Prostate gland (tissue), 2 donors: ENCODE results near the gene CEP135. TPM values are rescaled to one million over a fixed set of nuclear protein-coding genes. Genes with fewer than 3 reads are reported as not detected.

Experiments
- DNase-seq: peaks from one replicate; pipeline ENCODE4 v3.0.0-alpha.2; 2019; ENCODE audit warnings: low spot score
- H3K27ac ChIP-seq, 2 donors: fragments of 200-600 bp; sonication (generic); 2 replicates each; pipeline ENCODE4 v1.5.1; 2017 to 2019
- H3K27me3 ChIP-seq: fragments of 200-600 bp; sonication (generic); replicated peaks from 2 replicates; pipeline ENCODE4 v1.5.1; 2019; ENCODE audit not compliant: insufficient read depth
- H3K36me3 ChIP-seq, 2 donors: fragments of 200-600 bp; sonication (generic); 1 replicate in 1 of 2; 2 replicates in 1 of 2; pipeline versions ENCODE4 v1.5.1 to v1.8.1; 2017 to 2019
- H3K4me1 ChIP-seq: fragments of 200-600 bp; sonication (generic); replicated peaks from 2 replicates; pipeline ENCODE4 v1.5.1; 2019
- H3K4me3 ChIP-seq, 2 donors: fragments of 200-600 bp; sonication (generic); 2 replicates each; pipeline ENCODE4 v1.5.1; 2017 to 2019
- H3K9me3 ChIP-seq: fragments of 200-600 bp; sonication (generic); 2 replicates; pipeline ENCODE4 v1.5.1; 2017
- POLR2A ChIP-seq: fragments of 450-650 bp; IDR thresholded peaks from one replicate; pipeline ENCODE4 v1.6.1; 2016; ENCODE audit warnings: antibody characterized with exemption, mild to moderate bottlenecking
- POLR2AphosphoS5 ChIP-seq: sonication (generic); formaldehyde crosslinking; IDR thresholded peaks from one replicate; pipeline ENCODE4 v1.6.1; 2017; ENCODE audit warnings: antibody characterized with exemption
- WGBS: methylation state at CpG from one replicate; pipeline ENCODE4 v1.1.5; 2018; 5-methylcytosine and 5-hydroxymethylcytosine counted together
- intact Hi-C: fragments of 100-400 bp; cut with DNase I; formaldehyde crosslinking; loops from one replicate; pipeline ENCODE4 v1.14.2; 2022
- total RNA-seq, 2 donors: library from RNA; depleted of rRNA; stranded (reverse); fragments of >200 nt; gene quantifications; one replicate each; pipeline ENCODE4 v1.1.0, GENCODE V29; 2016
- TF ChIP-seq, protein P1 (sequence below), 4 experiments: fragments of 200-600 bp in 2 of 4; fragments of 450-650 bp in 2 of 4; sonication (generic) in 2 of 4; IDR thresholded peaks; 1 replicate in 3 of 4; 2 replicates in 1 of 4; pipeline ENCODE4 v1.5.1; 2016 to 2019; ENCODE audit warnings: antibody characterized with exemption in 4 of 4, mild to moderate bottlenecking in 2 of 4, moderate library complexity in 2 of 4

Gene CEP135
- total RNA-seq, 2 donors from 2014 or later = 3.3 to 7.1 TPM

DNA sequence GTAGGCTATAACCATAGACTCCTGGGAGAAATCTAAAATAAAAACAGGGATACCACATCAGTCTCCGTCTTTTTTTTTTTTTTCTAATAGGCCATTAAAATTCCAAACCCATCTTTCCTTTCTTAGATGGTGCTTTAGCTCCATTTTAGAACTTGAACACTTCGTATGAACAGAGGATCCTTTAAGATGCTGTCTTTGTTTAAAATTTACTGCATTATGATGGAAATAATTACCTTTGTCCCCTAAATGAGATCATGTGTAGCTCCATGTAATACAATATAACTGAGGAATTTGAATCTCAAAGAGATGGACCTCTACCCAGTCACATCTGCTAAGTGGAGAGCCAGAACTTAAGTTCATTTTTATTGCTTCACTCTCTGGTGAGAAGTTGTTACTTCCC is 47.9 kb downstream of the CEP135 start:
- H3K4me3 ChIP-seq = no peak overlapping the region
- no peaks in the 10 kb centered on the region for H3K36me3 ChIP-seq
- WGBS = 90% methylated on average over 2 of the region's 2 CpGs
- TF ChIP-seq POLR2A = no peak
- no peak for TF ChIP-seq POLR2AphosphoS5
- TF ChIP-seq, protein P1, sequence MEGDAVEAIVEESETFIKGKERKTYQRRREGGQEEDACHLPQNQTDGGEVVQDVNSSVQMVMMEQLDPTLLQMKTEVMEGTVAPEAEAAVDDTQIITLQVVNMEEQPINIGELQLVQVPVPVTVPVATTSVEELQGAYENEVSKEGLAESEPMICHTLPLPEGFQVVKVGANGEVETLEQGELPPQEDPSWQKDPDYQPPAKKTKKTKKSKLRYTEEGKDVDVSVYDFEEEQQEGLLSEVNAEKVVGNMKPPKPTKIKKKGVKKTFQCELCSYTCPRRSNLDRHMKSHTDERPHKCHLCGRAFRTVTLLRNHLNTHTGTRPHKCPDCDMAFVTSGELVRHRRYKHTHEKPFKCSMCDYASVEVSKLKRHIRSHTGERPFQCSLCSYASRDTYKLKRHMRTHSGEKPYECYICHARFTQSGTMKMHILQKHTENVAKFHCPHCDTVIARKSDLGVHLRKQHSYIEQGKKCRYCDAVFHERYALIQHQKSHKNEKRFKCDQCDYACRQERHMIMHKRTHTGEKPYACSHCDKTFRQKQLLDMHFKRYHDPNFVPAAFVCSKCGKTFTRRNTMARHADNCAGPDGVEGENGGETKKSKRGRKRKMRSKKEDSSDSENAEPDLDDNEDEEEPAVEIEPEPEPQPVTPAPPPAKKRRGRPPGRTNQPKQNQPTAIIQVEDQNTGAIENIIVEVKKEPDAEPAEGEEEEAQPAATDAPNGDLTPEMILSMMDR (IDR thresholded peaks at IDR 0.05) = no peak
- no peak overlapping the region for H3K27ac ChIP-seq
- intact Hi-C loops = no loop called here
- H3K4me1 ChIP-seq = no peaks in the 10 kb centered on the region
- H3K9me3 ChIP-seq = no peaks in the 10 kb centered on the region
- H3K27me3 ChIP-seq = no peaks in the 10 kb centered on the region
- no peak for DNase-seq

GRCh38 chr4:56003606-56004005 is 54.9 kb downstream of the CEP135 start:
- no peaks in the 10 kb centered on the region for H3K27me3 ChIP-seq
- WGBS = 92% methylated on average over 3 of the region's 3 CpGs
- intact Hi-C loops = no loop called here
- H3K4me1 ChIP-seq = no peaks in the 10 kb centered on the region
- no peak for TF ChIP-seq POLR2AphosphoS5
- no peak for TF ChIP-seq POLR2A
- TF ChIP-seq, protein P1 (IDR thresholded peaks at IDR 0.05) = no peak
- H3K36me3 ChIP-seq = no peaks in the 10 kb centered on the region
- H3K27ac ChIP-seq = no peak overlapping the region
- H3K9me3 ChIP-seq = no peaks in the 10 kb centered on the region
- no peak overlapping the region for H3K4me3 ChIP-seq
- no peak for DNase-seq

DNA sequence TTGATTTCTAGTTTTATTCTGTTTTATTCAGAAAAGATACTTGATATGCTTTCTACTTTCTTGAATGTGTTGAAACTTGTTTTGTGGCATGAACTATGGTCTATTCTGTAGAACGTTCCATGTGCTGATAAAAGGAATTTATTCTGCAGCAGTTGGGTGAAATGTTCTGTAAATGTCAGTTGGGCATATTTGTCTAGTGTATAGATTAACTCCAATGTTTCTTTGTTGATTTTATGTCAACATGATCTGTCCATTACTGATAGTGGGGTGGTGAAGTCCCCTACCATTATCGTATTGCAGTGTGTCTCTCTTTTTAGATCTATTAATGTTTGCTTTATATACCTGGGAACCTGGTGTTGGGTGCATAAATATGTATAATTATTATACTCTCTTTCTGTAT is 55.5 kb downstream of the CEP135 start:
- Histone ChIP-seq H3K27ac (no peak overlapping the region), H3K4me1 (no peaks in the 10 kb centered on the region), H3K27me3 (no peaks in the 10 kb centered on the region), H3K9me3 (no peaks in the 10 kb centered on the region), H3K36me3 (no peaks in the 10 kb centered on the region), H3K4me3 (no peak overlapping the region)
- 55% methylated on average over 2 of the region's 2 CpGs for WGBS
- intact Hi-C loops = no loop called here
- no peak for DNase-seq
- no peak for TF ChIP-seq POLR2AphosphoS5
- no peak for TF ChIP-seq POLR2A
- TF ChIP-seq, protein P1 (IDR thresholded peaks at IDR 0.05) = no peak

DNA sequence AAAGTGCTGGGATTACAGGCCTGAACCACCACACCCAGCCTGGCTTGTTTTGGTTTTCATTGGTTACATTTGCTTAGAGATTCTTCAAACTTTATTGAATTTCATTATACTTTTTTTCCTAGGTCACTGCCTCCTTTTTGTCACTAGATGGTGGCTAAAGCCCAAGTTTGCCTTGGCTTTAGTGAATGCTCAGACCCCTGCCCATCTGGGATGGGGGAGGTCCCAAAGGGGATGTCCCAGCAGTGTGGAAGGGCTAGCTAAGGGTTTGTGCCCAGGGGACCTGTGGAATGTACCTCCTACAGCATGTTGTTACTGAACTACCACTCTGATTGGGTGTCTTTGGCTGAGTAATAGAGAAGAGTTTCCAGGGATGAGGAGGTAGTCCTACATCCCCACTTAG is 58.4 kb downstream of the CEP135 start:
- Histone ChIP-seq H3K27ac (no peak overlapping the region), H3K36me3 (no peaks in the 10 kb centered on the region), H3K4me1 (no peaks in the 10 kb centered on the region), H3K27me3 (no peaks in the 10 kb centered on the region), H3K4me3 (no peak overlapping the region), H3K9me3 (no peaks in the 10 kb centered on the region)
- intact Hi-C loops = no loop called here
- DNase-seq = no peak
- TF ChIP-seq POLR2AphosphoS5 = no peak
- no peak for TF ChIP-seq POLR2A

GRCh38 chr4:56008206-56008605 is 59.5 kb downstream of the CEP135 start:
- Histone ChIP-seq H3K4me3 (no peak overlapping the region), H3K9me3 (no peaks in the 10 kb centered on the region), H3K27me3 (no peaks in the 10 kb centered on the region), H3K4me1 (no peaks in the 10 kb centered on the region), H3K36me3 (peaks cover 0 to 6% of the 10 kb centered on the region in 2 donors), H3K27ac (no peak overlapping the region)
- DNase-seq = no peak
- no peak for TF ChIP-seq POLR2AphosphoS5
- no peak for TF ChIP-seq POLR2A
- TF ChIP-seq, protein P1 (IDR thresholded peaks at IDR 0.05) = no peak
- intact Hi-C loops = no loop called here
